B cell (primary cell): ENCODE data around the gene PDP2.

Experiments
- CTCF ChIP-seq: fragments of 200-600 bp; IDR thresholded peaks from one replicate; pipeline ENCODE4 v1.8.0; 2022; ENCODE audit warnings: antibody characterized with exemption, mild to moderate bottlenecking
- EZH2 ChIP-seq: IDR thresholded peaks from 2 replicates; pipeline ENCODE4 v1.6.1; 2012; ENCODE audit warnings: borderline replicate concordance, low read depth, mild to moderate bottlenecking, moderate library complexity, low read length; ENCODE audit not compliant: insufficient read depth, poor library complexity, severe bottlenecking

DNA sequence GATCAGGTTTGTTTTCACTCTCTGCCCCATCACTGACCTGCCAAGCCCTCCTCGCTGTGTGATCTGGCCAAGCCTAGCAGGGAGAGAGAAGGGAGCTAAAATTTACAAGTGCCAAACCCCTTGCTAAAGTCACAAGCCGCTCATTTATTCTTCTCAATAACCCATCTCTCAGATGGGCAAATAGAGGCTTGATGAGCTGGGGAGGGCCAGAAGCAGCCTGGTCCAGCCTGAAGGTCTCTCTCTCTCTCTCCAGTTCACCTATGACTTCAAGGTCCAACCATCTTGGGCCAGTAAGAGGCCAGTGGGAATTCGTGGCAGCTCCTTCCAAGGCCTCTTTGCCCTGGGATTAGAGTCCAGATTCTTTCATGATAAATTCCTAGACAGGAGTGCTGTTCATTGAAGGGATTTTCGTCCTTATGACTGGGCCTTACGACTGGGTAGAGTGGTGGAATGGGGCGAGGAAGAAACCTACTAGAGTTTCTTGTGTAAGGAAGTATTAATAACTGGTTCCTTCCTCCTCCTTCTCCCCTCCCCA lies 32.7 kb upstream of the PDP2 start:
- TF ChIP-seq CTCF (no peak), EZH2 (no peak)
